Stomach (tissue), 4 donors: ENCODE results near the gene SH3RF3.

Source experiments
- EP300 ChIP-seq: sonication (generic); formaldehyde crosslinking; IDR thresholded peaks from one replicate; pipeline ENCODE4 v1.6.1; 2017; ENCODE audit warnings: antibody characterized with exemption
- POLR2AphosphoS5 ChIP-seq, 3 donors: sonication (generic); formaldehyde crosslinking; IDR thresholded peaks; one replicate each; pipeline ENCODE4 v1.6.1; 2016; ENCODE audit warnings: antibody characterized with exemption in 3 of 3

DNA sequence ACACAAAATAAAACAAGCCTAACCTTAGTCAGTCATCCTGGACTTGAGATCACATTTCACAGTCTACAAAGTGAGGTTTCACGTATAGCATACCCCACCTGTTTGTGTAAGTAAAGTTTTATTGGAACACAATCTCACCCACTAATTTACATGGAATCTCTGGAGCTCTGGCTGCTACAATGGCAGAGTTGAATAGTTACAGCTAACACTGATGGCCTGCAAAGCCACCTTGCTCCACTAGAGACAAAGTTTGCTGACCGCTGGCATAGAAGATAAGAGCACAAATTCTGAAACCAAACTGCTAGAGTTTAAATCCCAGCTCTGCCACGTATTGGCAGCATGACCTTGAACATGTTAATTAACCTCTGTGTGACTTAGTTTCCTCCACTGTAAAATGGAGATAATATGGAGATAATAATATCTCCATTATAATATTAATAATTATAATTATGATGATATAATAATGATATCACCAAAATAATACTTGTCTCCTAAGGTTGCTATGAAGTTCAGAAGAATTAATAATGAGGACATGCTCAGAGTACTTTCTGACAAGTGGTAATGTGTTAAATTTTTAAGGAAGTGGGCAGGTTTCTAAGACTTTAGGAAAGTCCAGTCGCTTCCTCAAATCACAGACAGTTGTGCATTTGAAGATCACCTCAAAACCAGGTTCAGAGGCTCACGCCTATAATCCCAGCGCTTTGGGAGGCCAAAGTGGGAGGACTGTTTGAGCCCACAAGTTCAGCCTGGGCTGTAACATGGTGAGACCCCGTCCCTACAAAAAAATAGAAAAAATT lies 204.6 kb downstream of the SH3RF3 start:
- TF ChIP-seq EP300, result no peak
- TF ChIP-seq POLR2AphosphoS5 (IDR thresholded peaks at IDR 0.05), result no peak
